HG03354 (cell line): Measurements from ENCODE around the gene PORCN.
A peak's percentile ranks its signal among the peaks of the same experiment; 100 is the strongest.
"Not testable (repeated sequence)": the region's sequence is repeated elsewhere in the genome, so short reads cannot be mapped to it uniquely, and the experiment has no call there.

Experiments
- ATAC-seq: cut with Tn5 transposase; IDR thresholded peaks from one replicate; pipeline ENCODE4 v1.9.1; 2021; ENCODE audit warnings: mild to moderate bottlenecking; ENCODE audit not compliant: unreplicated experiment, poor library complexity, severe bottlenecking

PORCN gene

GRCh38 chrX:48533165-48533564 is 24.4 kb downstream of the PORCN start:
- no peak for ATAC-seq

GRCh38 chrX:48538641-48539344 is 30.0 kb downstream of the PORCN start:
- ATAC-seq, result no peak

- ATAC-seq, result peak; percentile 88
These were observed 30.7 kb downstream of the PORCN start, which contains the start of gene TBC1D25 for GRCh38 chrX:48539345-48540027. Gene TBC1D25 (plus strand): TSS chrX:48539714. CDS start chrX:48539798, 84 bp downstream.

GRCh38 chrX:48540028-48540375 is 31.2 kb downstream of the PORCN start:
- peak; percentile 31 for ATAC-seq

GRCh38 chrX:48540480-48540879 is 31.7 kb downstream of the PORCN start:
- no peak for ATAC-seq

GRCh38 chrX:48541140-48541814 is 32.5 kb downstream of the PORCN start:
- ATAC-seq, result no peak

- no peak for ATAC-seq
These were observed 40.1 kb downstream of the PORCN start for GRCh38 chrX:48548871-48549270.

GRCh38 chrX:48555731-48556325 is 47.0 kb downstream of the PORCN start:
- not testable (repeated sequence) for ATAC-seq

- ATAC-seq, result no peak
These were observed 49.5 kb downstream of the PORCN start for GRCh38 chrX:48558271-48558670.

GRCh38 chrX:48559636-48560035 is 50.8 kb downstream of the PORCN start:
- no peak for ATAC-seq

GRCh38 chrX:48560056-48560455 is 51.3 kb downstream of the PORCN start:
- no peak for ATAC-seq

- no peak for ATAC-seq
These were observed 51.9 kb downstream of the PORCN start for GRCh38 chrX:48560681-48561080.

- no peak for ATAC-seq
These were observed 61.2 kb downstream of the PORCN start for GRCh38 chrX:48569958-48570357.
